ENCODE data around the gene TMEM92.
"Not testable (repeated sequence)": the region's sequence is repeated elsewhere in the genome, so short reads cannot be mapped to it uniquely, and the experiment has no call there.

The TMEM92 gene

DNA sequence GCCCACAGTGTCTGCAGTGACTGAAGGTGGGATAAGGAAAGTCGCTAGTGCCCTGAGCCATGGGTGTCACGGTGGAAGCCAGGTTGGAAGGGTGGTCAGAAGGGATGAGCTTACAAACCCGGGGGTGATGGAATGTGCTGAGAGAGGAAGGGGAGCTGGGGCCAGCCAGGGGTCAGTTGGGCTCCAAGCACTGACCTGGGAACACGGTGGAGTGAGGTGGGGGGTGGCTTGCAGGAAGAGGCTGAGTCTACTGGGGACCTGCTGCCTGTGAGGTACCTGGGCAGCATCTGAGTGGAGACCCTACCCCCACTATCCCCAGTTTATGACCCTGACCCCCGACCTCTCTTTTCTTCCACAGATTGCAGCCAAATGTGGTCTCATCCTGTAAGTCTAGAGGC is 3.1 kb downstream of the TMEM92 start:
- Mint-ChIP-seq H3K9me3 (no peaks in the 10 kb centered on the region), H3K27ac (no peak overlapping the region), H3K36me3 (no peaks in the 10 kb centered on the region), H3K4me1 (peaks cover 14% of the 10 kb centered on the region), H3K27me3 (peaks cover 32% of the 10 kb centered on the region), H3K4me3 (no peak overlapping the region)
- DNase-seq (ENCODE audit: low spot score in 2 of 2), result no peak
- ATAC-seq (ENCODE audit: low read depth), result no peak

DNA sequence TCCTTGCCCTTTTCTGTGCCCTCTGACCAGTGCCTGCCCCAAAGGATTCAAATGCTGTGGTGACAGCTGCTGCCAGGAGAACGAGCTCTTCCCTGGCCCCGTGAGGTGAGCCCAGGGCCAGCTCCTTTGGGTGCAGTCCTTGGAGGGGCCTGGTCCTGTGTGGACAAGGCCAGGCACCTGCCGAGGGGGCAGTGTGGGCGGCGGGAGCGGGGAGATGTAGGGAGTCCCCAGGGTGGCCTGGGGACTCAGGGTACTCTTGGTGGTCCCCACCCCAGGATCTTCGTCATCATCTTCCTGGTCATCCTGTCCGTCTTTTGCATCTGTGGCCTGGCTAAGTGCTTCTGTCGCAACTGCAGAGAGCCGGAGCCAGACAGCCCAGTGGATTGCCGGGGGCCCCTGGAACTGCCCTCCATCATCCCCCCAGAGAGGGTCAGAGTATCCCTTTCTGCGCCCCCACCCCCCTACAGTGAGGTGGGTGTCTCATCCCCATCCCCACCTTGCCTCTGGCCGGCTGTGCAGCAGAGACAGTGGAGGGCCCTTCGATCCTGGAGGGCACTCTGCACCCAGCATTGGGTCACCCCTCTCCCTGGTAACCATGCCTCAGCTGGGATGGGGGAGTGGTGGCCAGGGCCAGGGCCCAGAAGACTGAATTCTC is 4.4 kb downstream of the TMEM92 start:
- Mint-ChIP-seq H3K36me3 (no peaks in the 10 kb centered on the region), H3K27me3 (peaks cover 33% of the 10 kb centered on the region), H3K9me3 (no peaks in the 10 kb centered on the region), H3K4me3 (no peak overlapping the region), H3K4me1 (peaks cover 9% of the 10 kb centered on the region), H3K27ac (no peak overlapping the region)
- ATAC-seq (ENCODE audit: low read depth), result no peak
- no peak for DNase-seq (ENCODE audit: low spot score in 2 of 2)

DNA sequence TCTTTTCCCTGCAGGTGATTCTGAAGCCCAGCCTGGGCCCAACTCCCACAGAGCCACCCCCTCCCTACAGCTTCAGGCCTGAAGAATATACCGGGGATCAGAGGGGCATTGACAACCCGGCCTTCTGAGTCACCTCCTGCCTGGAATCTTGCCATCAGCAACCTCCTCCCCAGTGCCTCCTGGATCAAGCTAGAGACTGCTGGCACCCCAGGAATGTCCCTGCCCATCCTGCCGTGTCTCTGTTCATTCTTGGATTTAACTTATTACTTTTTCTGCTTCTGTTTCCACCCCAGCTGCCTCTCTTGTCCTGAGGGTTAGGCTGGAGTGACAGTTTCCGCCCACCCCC is 4.9 kb downstream of the TMEM92 start:
- H3K27ac Mint-ChIP-seq, result no peak overlapping the region
- H3K4me3 Mint-ChIP-seq, result no peak overlapping the region
- H3K27me3 Mint-ChIP-seq, result peaks cover 38% of the 10 kb centered on the region
- ATAC-seq (ENCODE audit: low read depth), result no peak
- no peaks in the 10 kb centered on the region for H3K9me3 Mint-ChIP-seq
- H3K4me1 Mint-ChIP-seq, result peaks cover 9% of the 10 kb centered on the region
- DNase-seq (ENCODE audit: low spot score in 2 of 2), result no peak
- no peaks in the 10 kb centered on the region for H3K36me3 Mint-ChIP-seq

DNA sequence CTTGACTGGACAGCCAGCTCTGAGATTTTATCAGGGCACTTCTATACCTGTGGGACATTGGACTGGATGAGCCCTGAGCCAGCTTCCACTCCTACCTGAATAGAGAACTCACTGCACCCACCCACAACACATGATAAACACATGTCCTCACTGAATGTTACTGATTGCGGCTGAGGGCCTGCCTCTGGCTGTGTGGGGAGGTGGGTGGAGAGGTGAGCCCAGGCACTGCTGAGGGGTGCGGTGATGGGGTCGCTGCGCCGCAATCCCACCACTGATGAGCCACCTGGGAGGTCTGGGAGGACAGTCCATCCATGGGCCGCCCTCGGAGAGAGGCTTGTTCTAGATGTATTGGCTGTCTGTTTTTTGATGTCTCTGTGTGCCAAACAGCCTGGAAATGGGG is 5.4 kb downstream of the TMEM92 start:
- peaks cover 7% of the 10 kb centered on the region for H3K4me1 Mint-ChIP-seq
- H3K4me3 Mint-ChIP-seq, result no peak overlapping the region
- peaks cover 38% of the 10 kb centered on the region for H3K27me3 Mint-ChIP-seq
- no peak overlapping the region for H3K27ac Mint-ChIP-seq
- no peak for ATAC-seq (ENCODE audit: low read depth)
- no peaks in the 10 kb centered on the region for H3K9me3 Mint-ChIP-seq
- DNase-seq (ENCODE audit: low spot score in 2 of 2), result no peak
- H3K36me3 Mint-ChIP-seq, result no peaks in the 10 kb centered on the region

DNA sequence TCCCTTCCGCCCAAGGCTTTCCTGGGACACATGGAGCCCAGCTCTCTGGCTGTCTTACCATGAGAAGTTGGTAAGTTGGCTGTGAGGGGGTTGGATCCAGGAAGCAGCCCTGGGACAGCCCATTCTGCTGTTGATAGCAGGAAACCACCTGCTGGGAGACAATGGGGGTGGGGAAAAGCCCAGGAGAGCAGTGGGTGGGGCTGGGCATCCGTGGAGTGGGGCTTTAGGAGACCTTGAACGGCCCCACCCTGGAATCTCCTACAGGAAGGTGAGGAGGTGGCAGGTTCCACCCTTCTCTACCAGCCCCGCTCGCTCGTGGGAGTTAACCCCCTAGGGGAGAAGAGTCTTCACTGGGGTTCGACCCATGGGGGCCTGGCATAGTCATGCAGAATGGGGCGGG is 5.8 kb downstream of the TMEM92 start:
- Mint-ChIP-seq H3K4me3 (no peak overlapping the region), H3K9me3 (no peaks in the 10 kb centered on the region), H3K4me1 (peaks cover 7% of the 10 kb centered on the region), H3K27me3 (peaks cover 38% of the 10 kb centered on the region), H3K36me3 (no peaks in the 10 kb centered on the region), H3K27ac (no peak overlapping the region)
- no peak for DNase-seq (ENCODE audit: low spot score in 2 of 2)
- ATAC-seq (ENCODE audit: low read depth), result no peak

DNA sequence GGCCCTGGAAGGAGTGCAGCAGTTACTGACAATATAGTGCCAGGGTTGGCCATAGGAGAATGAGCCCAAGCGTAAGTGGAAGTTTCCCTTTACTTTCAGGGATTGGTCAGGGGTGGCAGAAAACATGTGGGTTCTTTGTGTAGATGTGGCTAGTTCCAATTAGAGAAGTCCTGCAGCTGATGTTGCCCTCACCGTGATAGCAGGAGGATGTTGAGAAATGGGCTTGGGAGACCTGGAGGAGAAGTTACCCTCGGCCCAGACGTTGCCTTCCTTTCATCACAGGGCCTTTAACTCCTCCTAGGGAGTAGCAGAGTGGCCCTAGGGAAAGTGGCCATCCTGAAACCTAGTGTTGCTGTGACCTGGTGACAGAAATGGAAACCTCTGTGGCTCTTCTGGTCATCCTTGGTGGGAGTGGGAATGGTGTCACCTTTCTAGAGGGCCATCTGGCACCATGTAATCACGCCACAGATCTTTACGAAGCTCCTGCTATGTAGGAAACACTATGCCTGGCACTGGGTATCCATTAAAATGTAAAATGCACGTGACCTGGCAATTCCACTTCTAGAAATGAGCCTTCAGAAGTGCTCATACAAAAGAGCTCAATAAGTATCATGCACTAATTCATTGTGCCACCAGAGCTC is 6.7 kb downstream of the TMEM92 start:
- Mint-ChIP-seq H3K27me3 (peaks cover 39% of the 10 kb centered on the region), H3K27ac (no peak overlapping the region), H3K4me1 (peaks cover 7% of the 10 kb centered on the region), H3K9me3 (no peaks in the 10 kb centered on the region), H3K36me3 (no peaks in the 10 kb centered on the region), H3K4me3 (no peak overlapping the region)
- ATAC-seq (ENCODE audit: low read depth) (no peak), DNase-seq (ENCODE audit: low spot score in 2 of 2) (no peak)

DNA sequence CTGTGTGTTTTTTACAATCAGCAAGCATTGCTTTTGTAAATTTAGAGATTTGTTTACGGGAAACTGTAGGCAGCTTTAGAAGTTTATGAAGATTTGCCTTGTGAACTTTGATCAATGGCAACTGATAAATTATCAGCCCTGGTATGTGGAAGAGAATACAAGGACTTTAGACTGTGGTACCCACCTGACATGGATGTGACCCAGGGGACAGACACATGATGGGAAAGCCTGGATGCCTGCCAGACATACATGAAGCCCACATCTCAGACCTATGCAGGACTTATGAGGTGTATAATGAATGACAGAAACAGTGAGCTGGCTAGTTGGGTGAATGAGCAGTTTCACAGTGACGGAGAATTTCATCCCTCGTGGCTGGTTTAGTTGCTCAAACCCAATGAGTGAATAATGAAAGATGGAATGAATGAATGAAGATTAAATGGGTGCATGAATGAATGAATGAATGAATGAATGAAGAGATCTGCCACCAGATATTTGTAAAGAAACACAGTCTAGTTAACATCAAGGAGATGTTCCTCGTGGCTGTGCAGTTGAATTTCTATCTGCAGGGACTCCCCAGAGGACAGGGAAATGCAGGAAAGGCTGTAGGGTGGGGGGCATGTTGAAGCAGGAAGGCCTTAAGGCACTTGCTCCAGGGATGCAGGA is 7.6 kb downstream of the TMEM92 start:
- Mint-ChIP-seq H3K27ac (no peak overlapping the region), H3K36me3 (no peaks in the 10 kb centered on the region)

DNA sequence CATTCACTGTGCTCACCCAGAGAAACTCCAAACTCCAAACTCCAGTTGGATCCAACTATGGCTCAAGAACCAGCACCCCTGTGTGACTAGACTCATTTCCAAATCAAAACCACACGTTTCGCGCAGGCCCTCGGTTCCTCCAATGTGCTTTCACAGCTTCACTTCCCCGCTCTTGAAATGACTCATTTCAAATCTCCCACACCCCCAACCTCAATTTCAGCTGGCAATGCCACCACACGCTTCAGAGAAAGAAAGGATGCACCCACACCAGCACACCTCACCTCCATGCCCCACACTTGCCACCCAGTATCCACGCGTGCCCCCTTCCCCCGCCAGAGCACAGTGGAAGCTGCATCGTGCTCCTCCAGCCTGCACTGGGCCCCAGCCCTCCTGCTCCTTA is 9.0 kb downstream of the TMEM92 start:
- no peak overlapping the region for H3K27ac Mint-ChIP-seq

More for the DNA sequence above, 7.6 kb downstream of the TMEM92 start:
- Mint-ChIP-seq H3K4me3 (no peak overlapping the region), H3K27me3 (peaks cover 41% of the 10 kb centered on the region), H3K4me1 (peaks cover 6% of the 10 kb centered on the region), H3K9me3 (no peaks in the 10 kb centered on the region)
- no peak for ATAC-seq (ENCODE audit: low read depth)
- no peak for DNase-seq (ENCODE audit: low spot score in 2 of 2)

DNA sequence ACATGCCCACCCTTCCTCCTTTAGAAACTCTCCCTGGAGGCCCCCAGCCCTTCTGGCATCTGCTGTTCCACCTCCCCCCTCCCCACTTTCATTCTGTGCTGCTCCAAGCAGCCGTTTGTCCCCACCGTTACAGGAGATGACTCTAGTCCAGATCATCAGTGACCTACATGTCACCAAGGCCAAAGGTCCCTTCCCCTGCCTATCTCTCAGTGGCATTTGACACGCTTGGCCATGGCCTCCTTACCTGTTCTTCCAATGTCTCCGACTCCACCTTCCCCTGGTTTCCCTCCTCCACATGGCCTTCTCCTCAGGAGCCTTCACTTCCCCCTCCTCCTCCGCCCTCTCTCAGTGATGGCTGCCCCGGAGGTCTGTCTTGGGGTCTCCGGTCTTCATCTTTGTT is 9.4 kb downstream of the TMEM92 start:
- peaks cover 38% of the 10 kb centered on the region for H3K27me3 Mint-ChIP-seq
- no peaks in the 10 kb centered on the region for H3K36me3 Mint-ChIP-seq
- DNase-seq (ENCODE audit: low spot score in 2 of 2), result no peak
- H3K4me3 Mint-ChIP-seq, result no peak overlapping the region
- no peaks in the 10 kb centered on the region for H3K9me3 Mint-ChIP-seq
- H3K4me1 Mint-ChIP-seq, result peaks cover 3% of the 10 kb centered on the region
- no peak for ATAC-seq (ENCODE audit: low read depth)
- H3K27ac Mint-ChIP-seq, result no peak overlapping the region

More for the DNA sequence above, 9.0 kb downstream of the TMEM92 start:
- ATAC-seq (ENCODE audit: low read depth) (peak; percentile 12), DNase-seq (ENCODE audit: low spot score in 2 of 2) (no peak)
- Mint-ChIP-seq H3K27me3 (peaks cover 37% of the 10 kb centered on the region), H3K4me3 (no peak overlapping the region), H3K36me3 (no peaks in the 10 kb centered on the region), H3K9me3 (no peaks in the 10 kb centered on the region), H3K4me1 (peaks cover 3% of the 10 kb centered on the region)

DNA sequence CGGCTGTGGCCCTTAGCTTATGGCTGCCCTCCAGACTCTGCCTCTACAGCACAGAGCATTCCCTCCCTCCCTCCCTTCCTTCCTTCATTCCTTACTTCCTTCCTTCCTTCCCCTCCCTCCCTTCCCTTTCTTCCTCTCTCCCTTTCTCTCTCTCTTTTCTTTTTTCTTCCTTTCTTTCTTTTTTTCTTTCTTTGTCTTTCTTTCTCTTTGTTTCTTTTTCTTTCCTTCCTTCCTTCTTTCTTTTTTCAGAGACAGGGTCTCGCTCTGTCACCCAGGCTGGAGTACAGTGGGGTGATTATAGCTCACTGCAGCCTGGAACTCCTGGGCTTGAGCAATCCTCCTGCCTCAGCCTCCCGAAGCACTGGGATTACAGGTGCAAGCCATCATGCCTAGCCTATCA is 11.7 kb downstream of the TMEM92 start:
- DNase-seq (ENCODE audit: low spot score in 2 of 2), result no peak
- H3K4me1 Mint-ChIP-seq, result peaks cover 3% of the 10 kb centered on the region
- H3K4me3 Mint-ChIP-seq, result no peak overlapping the region
- H3K36me3 Mint-ChIP-seq, result no peaks in the 10 kb centered on the region
- no peak overlapping the region for H3K27ac Mint-ChIP-seq
- no peaks in the 10 kb centered on the region for H3K9me3 Mint-ChIP-seq
- ATAC-seq (ENCODE audit: low read depth), result no peak
- H3K27me3 Mint-ChIP-seq, result peaks cover 36% of the 10 kb centered on the region

DNA sequence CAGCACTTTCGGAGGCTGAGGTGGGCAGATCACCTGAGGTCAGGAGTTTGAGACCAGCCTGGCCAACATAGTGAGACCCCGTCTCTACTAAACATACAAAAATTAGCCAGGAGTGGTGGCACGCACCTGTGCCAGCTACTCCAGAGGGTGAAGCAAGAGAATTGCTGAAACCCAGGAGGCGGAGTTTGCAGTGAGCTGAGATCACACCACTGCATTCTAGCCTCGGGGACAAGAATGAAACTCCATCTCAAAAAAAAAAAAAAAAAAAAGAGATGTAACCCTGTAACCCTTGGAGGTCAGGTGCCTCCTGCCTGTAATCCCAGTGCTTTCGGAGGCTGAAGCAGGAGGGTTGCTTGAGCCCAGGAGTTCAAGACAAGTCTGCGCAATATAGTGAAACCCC is 13.0 kb downstream of the TMEM92 start:
- H3K9me3 Mint-ChIP-seq; DNase-seq (ENCODE audit: low spot score in 2 of 2); ATAC-seq (ENCODE audit: low read depth); H3K27ac Mint-ChIP-seq; H3K4me1 Mint-ChIP-seq; H3K36me3 Mint-ChIP-seq; H3K4me3 Mint-ChIP-seq: not testable (repeated sequence)
- H3K27me3 Mint-ChIP-seq, result peaks cover 30% of the 10 kb centered on the region

DNA sequence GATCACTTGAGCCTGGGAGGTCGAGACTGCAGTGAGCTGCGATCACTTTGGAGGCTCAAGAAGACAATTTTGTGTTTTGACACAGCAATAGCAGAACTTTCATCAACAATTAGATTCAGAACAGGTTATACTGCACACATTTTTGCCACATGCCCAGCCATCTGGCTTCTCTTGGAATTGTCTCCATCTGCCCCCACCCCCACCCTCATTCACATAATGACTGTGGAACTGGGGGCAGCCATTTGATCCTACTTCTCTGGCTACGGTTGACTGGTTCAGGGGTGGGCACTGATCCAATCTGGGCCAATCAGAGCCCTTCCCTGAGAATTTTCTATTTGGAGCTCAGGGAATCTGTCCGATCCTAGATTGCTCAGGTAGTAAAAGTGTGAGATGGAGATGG is 14.0 kb downstream of the TMEM92 start:
- no peak for ATAC-seq (ENCODE audit: low read depth)
- H3K4me1 Mint-ChIP-seq, result peaks cover 3% of the 10 kb centered on the region
- DNase-seq (ENCODE audit: low spot score in 2 of 2), result no peak
- peaks cover 25% of the 10 kb centered on the region for H3K27me3 Mint-ChIP-seq
- no peak overlapping the region for H3K27ac Mint-ChIP-seq
- no peaks in the 10 kb centered on the region for H3K36me3 Mint-ChIP-seq
- H3K4me3 Mint-ChIP-seq, result no peak overlapping the region
- H3K9me3 Mint-ChIP-seq, result no peaks in the 10 kb centered on the region

DNA sequence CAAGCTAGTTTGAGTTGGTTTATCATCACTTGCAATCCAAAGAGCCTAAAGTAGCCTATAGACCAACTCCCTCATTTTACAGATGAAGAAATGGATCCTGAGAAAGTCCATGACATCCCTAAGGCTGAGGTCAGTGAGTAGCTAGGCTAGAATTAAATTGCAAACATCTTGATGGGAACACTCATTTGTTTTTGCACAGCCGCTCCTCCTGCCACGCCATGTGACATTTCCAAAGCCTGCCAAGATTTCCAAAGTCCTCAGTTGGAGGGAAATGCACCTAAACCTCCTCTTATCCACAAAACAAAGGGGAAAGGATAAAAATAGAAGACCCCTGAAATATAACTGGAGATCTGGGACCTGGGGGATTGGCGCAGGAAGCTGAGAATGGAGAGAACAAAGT is 15.0 kb downstream of the TMEM92 start:
- Mint-ChIP-seq H3K4me3 (no peak overlapping the region), H3K36me3 (no peaks in the 10 kb centered on the region), H3K9me3 (no peaks in the 10 kb centered on the region), H3K4me1 (peaks cover 3% of the 10 kb centered on the region), H3K27ac (no peak overlapping the region), H3K27me3 (peaks cover 17% of the 10 kb centered on the region)
- ATAC-seq (ENCODE audit: low read depth), result no peak
- DNase-seq (ENCODE audit: low spot score in 2 of 2), result no peak

DNA sequence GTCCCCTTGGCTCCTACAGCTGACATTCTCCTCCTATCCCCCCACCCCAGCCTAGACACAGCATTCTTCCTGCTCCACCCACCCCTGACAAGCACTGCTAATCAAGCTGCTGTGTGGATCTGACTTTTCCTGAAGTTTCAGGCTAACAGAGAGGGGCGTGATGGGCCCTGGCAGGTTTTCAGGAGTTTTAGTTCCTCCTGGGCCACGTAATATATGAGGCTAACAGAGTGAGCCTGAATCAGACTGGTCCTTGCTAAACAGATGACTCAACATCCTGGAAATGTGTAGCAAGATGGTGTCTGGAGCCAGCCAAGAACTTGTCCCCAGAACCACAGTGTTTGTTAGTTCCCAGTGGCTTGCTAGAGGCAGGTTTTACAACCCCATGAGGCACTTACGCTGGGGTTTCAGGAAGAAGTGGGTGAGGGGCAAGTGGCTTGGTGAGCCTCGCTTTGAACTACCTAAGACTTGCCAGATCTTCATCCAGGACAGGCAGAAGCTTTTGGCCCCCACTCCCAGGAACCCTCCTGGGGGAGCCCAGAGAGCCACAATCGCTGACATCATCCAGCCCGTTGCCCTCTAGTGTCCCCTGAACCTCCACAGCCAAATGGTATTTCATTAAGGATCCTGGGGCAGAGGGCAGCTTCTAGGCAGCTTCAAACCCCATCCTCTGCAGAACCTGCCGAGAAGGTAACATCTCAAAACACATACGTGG is 15.9 kb downstream of the TMEM92 start:
- H3K9me3 Mint-ChIP-seq, result no peaks in the 10 kb centered on the region
- H3K4me1 Mint-ChIP-seq, result peaks cover 3% of the 10 kb centered on the region
- H3K27ac Mint-ChIP-seq, result no peak overlapping the region
- ATAC-seq (ENCODE audit: low read depth) (no peak), DNase-seq (ENCODE audit: low spot score in 2 of 2) (no peak)
- no peaks in the 10 kb centered on the region for H3K36me3 Mint-ChIP-seq
- H3K4me3 Mint-ChIP-seq, result no peak overlapping the region
- H3K27me3 Mint-ChIP-seq, result peaks cover 14% of the 10 kb centered on the region
